Measurements from ENCODE around the gene TRIM31. TPM values are rescaled to one million over a fixed set of nuclear protein-coding genes. Genes with fewer than 3 reads are reported as not detected.
"Not testable (repeated sequence)": the region's sequence is repeated elsewhere in the genome, so short reads cannot be mapped to it uniquely, and the experiment has no call there.

Gene TRIM31
- total and polyA plus RNA-seq, 7 donors: 0.36 to 133 (median 92.2) TPM; not detected in 2

- Histone ChIP-seq H3K9me3 (no peaks in the 10 kb centered on the region), H3K27ac (no peak overlapping the region), H3K4me1 (no peaks in the 10 kb centered on the region), H3K27me3 (peaks cover 0 to 27% (median 7%) of the 10 kb centered on the region in 3 donors), H3K4me3 (no peak overlapping the region), H3K36me3 (no peaks in the 10 kb centered on the region)
- no peak for TF ChIP-seq CTCF (IDR thresholded peaks at IDR 0.05)
- TF ChIP-seq POLR2A (IDR thresholded peaks at IDR 0.05): no peak
- TF ChIP-seq EP300 (IDR thresholded peaks at IDR 0.05): no peak
- WGBS, 2 donors: 59 to 71% methylated on average over 6 of the region's 6 CpGs
- intact Hi-C loops (cut with DNase I): no loop called here
- DNase-seq: no peak
Measured at GRCh38 chr6:30144811-30145210, 31.9 kb upstream of the TRIM31 start.

GRCh38 chr6:30143780-30144179 lies 30.9 kb upstream of the TRIM31 start:
- no peaks in the 10 kb centered on the region for H3K36me3 ChIP-seq
- intact Hi-C loops (cut with DNase I): no loop called here
- no peaks in the 10 kb centered on the region for H3K9me3 ChIP-seq
- peaks cover 0 to 27% (median 7%) of the 10 kb centered on the region in 3 donors for H3K27me3 ChIP-seq
- WGBS, 2 donors: 13 to 61% methylated on average over 2 of the region's 2 CpGs
- H3K27ac ChIP-seq: no peak overlapping the region
- no peak for DNase-seq
- no peak overlapping the region for H3K4me3 ChIP-seq
- TF ChIP-seq POLR2AphosphoS5 (IDR thresholded peaks at IDR 0.05) (no peak), POLR2A (IDR thresholded peaks at IDR 0.05) (no peak), CTCF (IDR thresholded peaks at IDR 0.05) (no peak), EP300 (IDR thresholded peaks at IDR 0.05) (no peak)
- no peaks in the 10 kb centered on the region for H3K4me1 ChIP-seq

GRCh38 chr6:30142665-30143064 lies 29.8 kb upstream of the TRIM31 start:
- Histone ChIP-seq H3K4me1 (no peaks in the 10 kb centered on the region), H3K36me3 (no peaks in the 10 kb centered on the region), H3K27me3 (peaks cover 0 to 34% (median 6%) of the 10 kb centered on the region in 3 donors), H3K4me3 (no peak overlapping the region), H3K9me3 (no peaks in the 10 kb centered on the region), H3K27ac (no peak overlapping the region)
- WGBS, 2 donors: 75 to 76% methylated on average over 3 of the region's 3 CpGs
- TF ChIP-seq POLR2A (IDR thresholded peaks at IDR 0.05) (no peak), POLR2AphosphoS5 (IDR thresholded peaks at IDR 0.05) (no peak), EP300 (IDR thresholded peaks at IDR 0.05) (no peak), CTCF (IDR thresholded peaks at IDR 0.05) (no peak)
- intact Hi-C loops (cut with DNase I): no loop called here
- DNase-seq: no peak

GRCh38 chr6:30140240-30140639 lies 27.4 kb upstream of the TRIM31 start:
- H3K27ac ChIP-seq; H3K4me3 ChIP-seq; DNase-seq; H3K36me3 ChIP-seq; H3K9me3 ChIP-seq; H3K4me1 ChIP-seq; intact Hi-C loops (cut with DNase I): not testable (repeated sequence)
- 86 to 90% methylated on average over 8 of the region's 8 CpGs for WGBS, 2 donors
- H3K27me3 ChIP-seq: peaks cover 0 to 26% (median 0%) of the 10 kb centered on the region in 3 donors

GRCh38 chr6:30136570-30137286 lies 23.8 kb upstream of the TRIM31 start:
- intact Hi-C loops (cut with DNase I): no loop called here
- WGBS, 2 donors: 68 to 76% methylated on average over 11 of the region's 11 CpGs
- TF ChIP-seq EP300 (IDR thresholded peaks at IDR 0.05) (no peak), CTCF (IDR thresholded peaks at IDR 0.05) (no peak), POLR2A (IDR thresholded peaks at IDR 0.05) (no peak), POLR2AphosphoS5 (IDR thresholded peaks at IDR 0.05) (no peak)
- H3K27me3 ChIP-seq: peaks cover 0 to 45% (median 0%) of the 10 kb centered on the region in 3 donors
- H3K4me1 ChIP-seq: no peaks in the 10 kb centered on the region
- H3K4me3 ChIP-seq: no peak overlapping the region
- no peaks in the 10 kb centered on the region for H3K36me3 ChIP-seq
- DNase-seq: no peak
- no peaks in the 10 kb centered on the region for H3K9me3 ChIP-seq
- H3K27ac ChIP-seq: no peak overlapping the region

Measured in sigmoid colon (tissue), 7 donors.